ENCODE data around the gene GPS1.

GPS1 gene

GRCh38 chr17:82029990-82030469 is 21.7 kb upstream of the GPS1 start:
- Histone ChIP-seq H3K9me3 (ENCODE audit: control insufficient read depth, low read length) (no peaks in the 10 kb centered on the region), H3K4me3 (ENCODE audit: extremely low read depth, insufficient read depth, low read length, poor library complexity, severe bottlenecking) (no peak overlapping the region), H3K4me1 (ENCODE audit: control insufficient read depth, insufficient read depth, low read length, poor library complexity, severe bottlenecking) (peaks cover 8% of the 10 kb centered on the region), H3K27ac (ENCODE audit: low read depth, low read length, severe bottlenecking) (no peak overlapping the region), H3K36me3 (ENCODE audit: control insufficient read depth, insufficient read depth, low read length) (peaks cover 19% of the 10 kb centered on the region)
- WGBS, 2 experiments (ENCODE audit: insufficient coverage in 2 of 2): 70 to 72% methylated on average over 19 to 26 of the region's 31 CpGs

- WGBS, 2 experiments (ENCODE audit: insufficient coverage in 2 of 2): 1 to 2% methylated on average over 86 to 90 of the region's 94 CpGs
- Histone ChIP-seq H3K9me3 (ENCODE audit: control insufficient read depth, low read length) (no peaks in the 10 kb centered on the region), H3K27ac (ENCODE audit: low read depth, low read length, severe bottlenecking) (peak overlapping the region; percentile 29), H3K36me3 (ENCODE audit: control insufficient read depth, insufficient read depth, low read length) (peaks cover 21% of the 10 kb centered on the region), H3K4me1 (ENCODE audit: control insufficient read depth, insufficient read depth, low read length, poor library complexity, severe bottlenecking) (peaks cover 8% of the 10 kb centered on the region), H3K4me3 (ENCODE audit: extremely low read depth, insufficient read depth, low read length, poor library complexity, severe bottlenecking) (peak overlapping the region; percentile 50)
Measured at GRCh38 chr17:82030470-82031302, 21.0 kb upstream of the GPS1 start.

GRCh38 chr17:82031303-82031884 is 20.3 kb upstream of the GPS1 start, which contains the start of gene RAC3:
TSS of gene RAC3 (plus strand) at chr17:82031678. CDS start at chr17:82031762, 84 bp downstream.
- whole genome bisulfite sequencing, 2 experiments (ENCODE audit: insufficient coverage in 2 of 2): 0 to 2% methylated on average over 17 to 23 of the region's 96 CpGs

GRCh38 chr17:82031885-82032627 is 19.6 kb upstream of the GPS1 start:
- 10 to 11% methylated on average over 49 to 55 of the region's 59 CpGs for WGBS, 2 experiments (ENCODE audit: insufficient coverage in 2 of 2)
- Histone ChIP-seq H3K4me1 (ENCODE audit: control insufficient read depth, insufficient read depth, low read length, poor library complexity, severe bottlenecking) (peaks cover 14% of the 10 kb centered on the region), H3K27ac (ENCODE audit: low read depth, low read length, severe bottlenecking) (no peak overlapping the region), H3K4me3 (ENCODE audit: extremely low read depth, insufficient read depth, low read length, poor library complexity, severe bottlenecking) (peak overlapping the region; percentile 54), H3K9me3 (ENCODE audit: control insufficient read depth, low read length) (no peaks in the 10 kb centered on the region), H3K36me3 (ENCODE audit: control insufficient read depth, insufficient read depth, low read length) (peaks cover 24% of the 10 kb centered on the region)

More at GRCh38 chr17:82031303-82031884, 20.3 kb upstream of the GPS1 start, which contains the start of gene RAC3:
- H3K4me3 ChIP-seq (ENCODE audit: extremely low read depth, insufficient read depth, low read length, poor library complexity, severe bottlenecking): peak within 1 kb of the TSS; percentile 54
- H3K4me1 ChIP-seq (ENCODE audit: control insufficient read depth, insufficient read depth, low read length, poor library complexity, severe bottlenecking): peaks cover 8% of the 10 kb centered on the region
- no peaks in the 10 kb centered on the region for H3K9me3 ChIP-seq (ENCODE audit: control insufficient read depth, low read length)
- H3K27ac ChIP-seq (ENCODE audit: low read depth, low read length, severe bottlenecking): peak within 1 kb of the TSS; percentile 29
- H3K36me3 ChIP-seq (ENCODE audit: control insufficient read depth, insufficient read depth, low read length): peaks cover 24% of the 10 kb centered on the region

GRCh38 chr17:82033359-82034085 is 18.2 kb upstream of the GPS1 start:
- no peaks in the 10 kb centered on the region for H3K9me3 ChIP-seq (ENCODE audit: control insufficient read depth, low read length)
- WGBS, 2 experiments (ENCODE audit: insufficient coverage in 2 of 2): 94 to 97% methylated on average over 20 to 29 of the region's 38 CpGs
- H3K36me3 ChIP-seq (ENCODE audit: control insufficient read depth, insufficient read depth, low read length): peaks cover 24% of the 10 kb centered on the region
- H3K4me3 ChIP-seq (ENCODE audit: extremely low read depth, insufficient read depth, low read length, poor library complexity, severe bottlenecking): no peak overlapping the region
- H3K27ac ChIP-seq (ENCODE audit: low read depth, low read length, severe bottlenecking): no peak overlapping the region
- H3K4me1 ChIP-seq (ENCODE audit: control insufficient read depth, insufficient read depth, low read length, poor library complexity, severe bottlenecking): peaks cover 16% of the 10 kb centered on the region

- Histone ChIP-seq H3K27ac (ENCODE audit: low read depth, low read length, severe bottlenecking) (no peak overlapping the region), H3K4me1 (ENCODE audit: control insufficient read depth, insufficient read depth, low read length, poor library complexity, severe bottlenecking) (peaks cover 16% of the 10 kb centered on the region), H3K9me3 (ENCODE audit: control insufficient read depth, low read length) (no peaks in the 10 kb centered on the region), H3K36me3 (ENCODE audit: control insufficient read depth, insufficient read depth, low read length) (peaks cover 20% of the 10 kb centered on the region), H3K4me3 (ENCODE audit: extremely low read depth, insufficient read depth, low read length, poor library complexity, severe bottlenecking) (no peak overlapping the region)
- WGBS, 2 experiments (ENCODE audit: insufficient coverage in 2 of 2): 84 to 85% methylated on average over 19 of the region's 23 CpGs
Measured at GRCh38 chr17:82034371-82035011, 17.2 kb upstream of the GPS1 start.

- no peaks in the 10 kb centered on the region for H3K9me3 ChIP-seq (ENCODE audit: control insufficient read depth, low read length)
- H3K4me3 ChIP-seq (ENCODE audit: extremely low read depth, insufficient read depth, low read length, poor library complexity, severe bottlenecking): no peak overlapping the region
- H3K36me3 ChIP-seq (ENCODE audit: control insufficient read depth, insufficient read depth, low read length): peaks cover 20% of the 10 kb centered on the region
- peaks cover 16% of the 10 kb centered on the region for H3K4me1 ChIP-seq (ENCODE audit: control insufficient read depth, insufficient read depth, low read length, poor library complexity, severe bottlenecking)
- H3K27ac ChIP-seq (ENCODE audit: low read depth, low read length, severe bottlenecking): no peak overlapping the region
- WGBS, 2 experiments (ENCODE audit: insufficient coverage in 2 of 2): 89 to 94% methylated on average over 5 of the region's 8 CpGs
Measured at GRCh38 chr17:82035488-82035887, 16.2 kb upstream of the GPS1 start.

- WGBS, 2 experiments (ENCODE audit: insufficient coverage in 2 of 2): 94 to 96% methylated on average over 13 to 18 of the region's 20 CpGs
- Histone ChIP-seq H3K4me1 (ENCODE audit: control insufficient read depth, insufficient read depth, low read length, poor library complexity, severe bottlenecking) (peaks cover 16% of the 10 kb centered on the region), H3K27ac (ENCODE audit: low read depth, low read length, severe bottlenecking) (no peak overlapping the region), H3K36me3 (ENCODE audit: control insufficient read depth, insufficient read depth, low read length) (peaks cover 20% of the 10 kb centered on the region), H3K9me3 (ENCODE audit: control insufficient read depth, low read length) (no peaks in the 10 kb centered on the region), H3K4me3 (ENCODE audit: extremely low read depth, insufficient read depth, low read length, poor library complexity, severe bottlenecking) (peak overlapping the region; percentile 59)
Measured at GRCh38 chr17:82035956-82036633, 15.6 kb upstream of the GPS1 start.

GRCh38 chr17:82036634-82037091 is 15.0 kb upstream of the GPS1 start:
- H3K36me3 ChIP-seq (ENCODE audit: control insufficient read depth, insufficient read depth, low read length): peaks cover 20% of the 10 kb centered on the region
- peak overlapping the region; percentile 59 for H3K4me3 ChIP-seq (ENCODE audit: extremely low read depth, insufficient read depth, low read length, poor library complexity, severe bottlenecking)
- H3K27ac ChIP-seq (ENCODE audit: low read depth, low read length, severe bottlenecking): peak overlapping the region; percentile 51
- H3K4me1 ChIP-seq (ENCODE audit: control insufficient read depth, insufficient read depth, low read length, poor library complexity, severe bottlenecking): peaks cover 16% of the 10 kb centered on the region
- H3K9me3 ChIP-seq (ENCODE audit: control insufficient read depth, low read length): no peaks in the 10 kb centered on the region
- WGBS, 2 experiments (ENCODE audit: insufficient coverage in 2 of 2): 64 to 71% methylated on average over 23 of the region's 23 CpGs
